HG03521 (cell line): ENCODE measurements around the gene COL23A1.

Source experiments
- ATAC-seq: cut with Tn5 transposase; IDR thresholded peaks from one replicate; pipeline ENCODE4 v1.9.1; 2021; ENCODE audit warnings: mild to moderate bottlenecking, moderate library complexity; ENCODE audit not compliant: unreplicated experiment

COL23A1 gene

DNA sequence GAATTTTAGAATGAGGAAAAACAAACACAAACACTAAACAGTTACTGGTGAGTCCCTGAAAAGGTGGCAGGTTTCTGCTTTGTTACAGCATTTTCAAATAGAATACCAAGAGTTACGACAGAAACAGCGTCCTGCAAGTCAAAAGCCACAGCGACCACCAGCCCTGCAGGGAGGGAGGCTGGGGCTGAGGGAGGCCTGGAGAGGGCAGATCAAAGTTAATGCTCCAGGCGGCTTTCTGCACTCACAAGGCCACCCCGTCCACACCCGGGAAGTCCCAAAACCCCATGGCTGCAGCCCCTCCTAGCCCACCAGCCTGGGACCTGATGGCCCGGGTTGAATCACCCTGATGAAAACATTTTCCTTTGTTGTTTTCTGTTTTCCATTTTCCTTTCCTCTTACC is 29.3 kb downstream of the COL23A1 start:
- no peak for ATAC-seq

GRCh38 chr5:178557416-178557815 is 32.8 kb downstream of the COL23A1 start:
- ATAC-seq: no peak

- no peak for ATAC-seq
These were observed 34.4 kb downstream of the COL23A1 start for GRCh38 chr5:178555771-178556211.

DNA sequence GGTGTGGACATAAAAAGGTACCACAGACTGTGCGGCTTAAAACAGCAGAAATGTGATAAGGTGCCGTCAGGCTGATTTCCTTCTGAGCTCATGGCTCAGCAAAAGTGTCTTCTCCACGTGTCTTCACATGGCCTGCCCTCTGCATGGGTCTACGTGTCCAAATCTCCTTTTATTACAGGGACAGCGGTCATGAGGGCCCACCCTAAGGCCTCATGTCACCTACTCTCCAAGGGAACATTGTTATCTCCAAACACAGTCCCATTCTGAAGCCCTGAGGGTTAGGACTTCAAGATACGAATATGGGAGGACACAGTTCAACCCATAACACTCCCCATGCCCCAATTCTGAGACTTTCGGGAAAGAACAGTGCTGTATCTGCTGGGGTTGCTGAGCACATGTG is 35.2 kb downstream of the COL23A1 start:
- no peak for ATAC-seq

GRCh38 chr5:178554311-178554710 is 35.9 kb downstream of the COL23A1 start:
- no peak for ATAC-seq

DNA sequence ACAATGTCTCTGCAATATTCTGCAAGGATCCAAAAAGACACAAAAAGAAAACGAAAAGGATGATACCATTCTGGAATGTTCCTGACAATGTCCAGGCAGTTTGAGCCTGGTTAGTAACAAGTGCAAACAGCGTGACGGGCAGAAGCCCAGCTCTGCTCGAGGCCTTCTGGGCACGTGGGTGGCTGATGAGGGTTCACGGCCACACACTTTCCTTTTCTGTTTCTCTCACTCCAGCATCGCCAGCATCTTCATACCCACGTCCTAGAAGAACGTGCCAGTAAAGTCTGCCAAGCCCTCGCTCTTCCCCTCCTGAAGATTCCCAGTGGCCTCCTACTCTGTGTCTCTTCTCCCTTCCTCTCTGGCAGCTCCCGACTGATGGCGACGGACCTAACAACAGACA is 36.7 kb downstream of the COL23A1 start:
- ATAC-seq: no peak

GRCh38 chr5:178551468-178551867 is 38.7 kb downstream of the COL23A1 start:
- no peak for ATAC-seq

DNA sequence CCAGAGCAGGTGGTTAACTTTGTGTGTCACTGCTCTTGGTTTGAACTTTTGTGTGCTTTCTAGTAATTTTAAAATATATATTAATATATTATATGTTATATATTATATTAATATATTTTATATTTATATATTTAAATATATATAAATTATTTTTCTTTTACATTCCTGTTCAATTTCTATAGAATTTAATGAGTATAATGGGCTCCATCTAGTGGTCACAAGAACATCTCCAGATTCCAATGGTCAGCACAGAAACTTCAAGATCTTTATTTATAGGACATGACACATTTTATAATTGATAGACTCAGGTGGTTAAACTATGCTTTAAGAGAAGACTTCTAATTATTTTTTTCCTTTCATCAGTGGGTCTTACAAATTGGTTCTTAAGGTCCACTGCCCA is 39.1 kb downstream of the COL23A1 start:
- ATAC-seq: no peak

- no peak for ATAC-seq
These were observed 41.4 kb downstream of the COL23A1 start for GRCh38 chr5:178548746-178549145.

DNA sequence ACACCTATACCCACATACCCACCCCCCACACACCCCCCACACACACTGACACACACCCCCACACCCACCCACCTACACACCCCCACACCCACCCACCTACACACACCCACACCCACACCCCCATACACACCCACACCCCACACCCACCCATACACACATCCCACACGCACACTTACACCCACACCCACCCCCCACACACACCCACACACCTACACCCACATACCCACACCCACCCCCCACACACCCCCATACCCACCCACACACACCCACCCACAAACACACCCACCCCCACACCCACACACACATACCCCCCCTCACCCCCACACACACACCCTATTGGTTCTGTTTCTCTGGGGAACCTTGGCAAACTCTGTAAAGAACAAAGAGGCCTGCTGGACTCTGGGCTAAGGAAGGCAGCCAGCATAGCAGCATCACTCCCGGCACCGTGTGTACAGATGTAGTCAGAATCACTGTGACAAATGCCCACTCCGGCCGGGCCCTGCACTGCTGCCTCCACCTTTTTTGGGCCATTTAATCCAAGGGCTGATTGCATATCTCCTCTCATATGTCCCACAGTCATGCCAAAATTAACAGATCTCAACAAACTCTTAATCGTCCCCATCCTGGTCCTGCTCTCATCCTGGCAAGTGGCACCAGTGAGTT is 42.3 kb downstream of the COL23A1 start:
- ATAC-seq: no peak

DNA sequence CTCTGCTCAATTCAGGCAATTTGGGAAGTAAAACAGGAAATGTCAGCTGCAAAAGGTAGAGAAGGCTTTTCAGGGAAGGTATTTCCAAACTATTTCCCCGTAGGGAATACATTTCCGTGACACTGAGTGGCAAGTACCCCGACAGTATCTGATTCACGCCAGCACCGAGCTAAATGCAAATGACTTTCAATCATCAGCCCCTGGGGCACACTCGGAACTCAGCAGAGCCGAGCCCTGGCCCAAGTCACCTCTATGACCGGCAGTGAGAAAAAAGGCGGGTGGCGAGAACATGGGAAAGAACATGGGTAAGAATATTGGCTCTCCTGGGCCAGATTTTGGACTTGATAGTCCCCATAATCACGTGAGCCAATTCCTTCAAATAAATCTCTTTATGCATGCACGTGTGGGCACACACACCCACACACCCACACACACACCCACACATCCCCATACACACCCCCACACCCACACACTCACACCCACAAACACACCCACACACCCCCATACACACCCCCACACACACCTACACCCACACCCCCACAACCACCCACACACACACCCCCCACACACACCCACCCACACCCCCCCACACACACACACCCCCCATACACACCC is 43.0 kb downstream of the COL23A1 start:
- ATAC-seq: no peak

- no peak for ATAC-seq
These were observed 43.5 kb downstream of the COL23A1 start for GRCh38 chr5:178546675-178547033.

GRCh38 chr5:178545941-178546674 is 44.1 kb downstream of the COL23A1 start:
- ATAC-seq: no peak

DNA sequence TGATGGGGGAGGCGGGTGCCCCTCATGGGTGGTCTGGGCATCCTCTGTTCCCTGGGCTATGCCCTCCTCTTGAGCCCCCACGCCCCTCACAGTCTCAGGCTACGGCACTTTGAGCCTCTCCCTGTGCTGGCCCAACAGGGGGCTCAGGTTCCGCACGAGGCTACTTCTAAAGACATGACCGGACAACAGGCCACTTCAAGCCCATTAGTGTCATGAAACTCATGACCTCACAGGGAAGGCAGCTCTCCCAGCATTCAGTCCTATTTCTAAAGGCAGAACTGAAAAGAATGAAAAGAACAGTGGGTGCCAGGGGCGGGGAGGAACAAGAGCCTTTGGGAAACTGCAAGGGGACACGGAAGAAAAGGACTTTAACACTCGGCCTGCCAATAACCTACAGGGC is 45.0 kb downstream of the COL23A1 start:
- no peak for ATAC-seq

DNA sequence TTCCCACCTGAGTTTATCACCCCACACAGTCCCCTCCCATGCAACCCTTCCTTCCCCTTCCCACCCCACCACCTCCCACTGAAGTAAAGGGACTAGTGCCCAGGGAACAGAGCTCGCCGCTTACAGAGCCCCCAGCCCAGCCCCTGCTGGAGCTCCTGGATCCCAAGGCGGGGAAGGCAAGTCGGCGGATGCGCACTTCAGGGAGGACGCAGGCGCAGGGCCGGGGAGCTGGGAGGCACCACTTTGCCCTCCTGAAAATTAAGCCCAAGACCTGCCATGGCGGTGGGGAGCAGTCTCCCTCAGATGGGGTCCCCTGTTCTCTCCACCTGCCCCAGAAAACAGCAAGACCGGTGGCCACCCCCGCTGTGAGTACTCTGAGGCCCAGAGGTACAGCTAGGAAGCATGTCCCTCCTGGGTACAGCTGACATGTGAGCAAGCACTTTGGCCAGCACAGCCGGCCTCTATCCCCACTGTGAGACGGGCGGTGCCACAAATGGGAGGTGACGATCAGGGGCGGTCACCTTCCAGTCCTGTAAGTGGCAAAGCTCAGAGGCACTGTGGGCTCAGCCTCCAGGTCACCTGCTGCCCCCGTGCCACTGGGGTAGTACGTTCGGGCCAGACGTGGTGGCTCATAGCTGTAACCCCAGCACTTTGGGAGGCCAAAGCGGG is 45.9 kb downstream of the COL23A1 start:
- no peak for ATAC-seq

DNA sequence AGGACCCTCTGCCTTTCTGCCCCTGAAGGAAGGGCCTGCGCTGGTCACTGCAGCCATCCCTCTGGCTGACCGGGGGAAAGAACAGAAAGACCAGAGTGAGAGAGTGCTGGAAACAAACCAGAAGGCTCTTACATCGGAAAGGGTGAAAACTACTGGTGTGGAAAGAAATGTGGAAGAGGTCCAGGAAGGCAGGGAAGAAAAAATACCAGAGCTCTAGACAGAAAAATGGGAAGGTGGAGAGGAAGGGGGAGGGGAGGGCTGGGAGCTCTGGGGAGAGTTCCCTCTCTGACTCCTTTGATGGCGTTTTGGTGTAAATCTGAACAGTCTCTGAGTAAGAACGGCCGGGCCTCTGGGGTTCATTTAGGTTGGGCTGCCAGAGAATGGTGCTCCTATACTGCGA is 47.7 kb downstream of the COL23A1 start:
- ATAC-seq: no peak

- no peak for ATAC-seq
These were observed 49.7 kb downstream of the COL23A1 start for GRCh38 chr5:178540526-178540925.

- no peak for ATAC-seq
These were observed 51.4 kb downstream of the COL23A1 start for GRCh38 chr5:178538741-178539229.

DNA sequence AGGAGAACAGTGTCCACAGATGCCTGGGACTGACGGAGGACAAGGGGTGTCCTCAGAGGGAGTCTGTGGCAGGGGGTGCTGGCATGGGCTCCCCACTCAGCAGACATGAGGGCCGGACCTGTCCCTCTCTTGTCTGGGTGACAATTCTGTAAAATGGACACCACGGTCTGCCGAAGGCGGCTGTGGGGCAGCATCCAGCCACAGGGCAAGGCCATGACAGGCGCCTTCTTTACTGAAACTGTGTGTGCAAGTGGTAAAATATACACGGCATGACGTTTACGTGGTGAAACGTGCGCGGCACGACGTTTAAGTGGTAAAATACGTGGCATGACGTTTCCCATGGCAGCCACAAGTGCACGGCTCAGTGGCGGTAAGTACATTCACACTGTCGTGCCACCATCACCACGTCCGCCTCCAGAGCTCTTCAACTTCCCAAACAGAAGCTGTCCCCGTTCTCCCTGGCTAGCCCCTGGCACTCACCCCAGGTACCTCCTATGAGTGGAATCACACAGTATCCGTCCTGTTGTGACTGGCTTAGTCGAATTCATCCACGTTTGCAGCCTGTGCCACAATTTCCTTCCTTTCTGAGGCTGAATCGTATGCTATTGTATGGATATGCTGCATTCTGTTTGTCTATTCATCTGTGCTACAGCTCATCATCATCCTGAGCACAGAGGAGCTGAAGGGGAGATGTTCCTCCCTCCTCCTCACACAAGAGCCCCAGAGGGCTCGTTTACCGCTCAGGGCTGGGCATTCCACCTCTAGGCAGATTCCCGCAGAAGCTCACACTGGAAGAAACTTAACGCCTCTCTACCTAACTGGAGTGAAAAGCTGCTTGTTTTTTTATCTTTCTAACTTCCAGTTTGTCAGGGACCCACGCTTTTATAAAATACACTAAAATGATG is 52.5 kb downstream of the COL23A1 start:
- no peak for ATAC-seq
